SK-N-SH treated with all-trans-retinoic acid at 6 μM for 48 hours (cell line): ENCODE results near the gene PCDH9.

Experiments
- ATAC-seq: fragments of 200-7000 bp; cut with Tn5 transposase; 3 replicates; pipeline ENCODE4 v1.9.1; 2020; ENCODE audit warnings: mild to moderate bottlenecking, moderate library complexity
- ARNTL ChIP-seq: fragments of 450-650 bp; formaldehyde crosslinking; IDR thresholded peaks from 2 replicates; pipeline ENCODE4 v1.5.0; 2020; ENCODE audit warnings: low read depth, mild to moderate bottlenecking, moderate library complexity, borderline replicate concordance
- BACH2 ChIP-seq: fragments of 250-450 bp; sonication (Bioruptor Pico); IDR thresholded peaks from 2 replicates; pipeline ENCODE4 v1.9.0; 2021; ENCODE audit warnings: mild to moderate bottlenecking, borderline replicate concordance
- CREB5 ChIP-seq: fragments of 250-450 bp; sonication (Bioruptor Pico); IDR thresholded peaks from 2 replicates; pipeline ENCODE4 v1.5.1; 2020; ENCODE audit warnings: low read depth, mild to moderate bottlenecking, moderate library complexity
- CSDC2 ChIP-seq: fragments of 250-450 bp; sonication (Bioruptor Pico); IDR thresholded peaks from 2 replicates; pipeline ENCODE4 v1.5.0; 2020; ENCODE audit warnings: mild to moderate bottlenecking, moderate library complexity
- CSRNP3 ChIP-seq: fragments of 250-450 bp; sonication (Bioruptor Pico); IDR thresholded peaks from 2 replicates; pipeline ENCODE4 v1.5.1; 2021; ENCODE audit warnings: mild to moderate bottlenecking, moderate library complexity
- ESRRG ChIP-seq: fragments of 250-450 bp; sonication (Bioruptor Pico); IDR thresholded peaks from 2 replicates; pipeline ENCODE4 v1.6.1; 2021; ENCODE audit warnings: mild to moderate bottlenecking
- GLIS3 ChIP-seq: fragments of 250-450 bp; sonication (Bioruptor Pico); IDR thresholded peaks from 2 replicates; pipeline ENCODE4 v1.5.0; 2020; ENCODE audit warnings: mild to moderate bottlenecking, moderate library complexity
- ISL1 ChIP-seq: fragments of 250-450 bp; sonication (Bioruptor Pico); IDR thresholded peaks from 2 replicates; pipeline ENCODE4 v2.1.2; 2022; ENCODE audit warnings: mild to moderate bottlenecking, moderate library complexity
- OSR1 ChIP-seq: fragments of 250-450 bp; sonication (Bioruptor Pico); IDR thresholded peaks from 2 replicates; pipeline ENCODE4 v1.8.0; 2022; ENCODE audit warnings: moderate library complexity, mild to moderate bottlenecking, inconsistent platforms
- PATZ1 ChIP-seq: fragments of 250-450 bp; sonication (Bioruptor Pico); IDR thresholded peaks from 2 replicates; pipeline ENCODE4 v1.8.0; 2020; ENCODE audit warnings: mild to moderate bottlenecking, moderate library complexity, borderline replicate concordance
- POU6F1 ChIP-seq: fragments of 250-450 bp; sonication (Bioruptor Pico); IDR thresholded peaks from 2 replicates; pipeline ENCODE4 v1.8.0; 2021; ENCODE audit warnings: low read depth, mild to moderate bottlenecking, moderate library complexity, borderline replicate concordance
- RARB ChIP-seq: fragments of 250-450 bp; sonication (Bioruptor Pico); IDR thresholded peaks from 2 replicates; pipeline ENCODE4 v1.8.0; 2021; ENCODE audit warnings: mild to moderate bottlenecking, moderate library complexity
- SNAI2 ChIP-seq: fragments of 250-450 bp; sonication (Bioruptor Pico); IDR thresholded peaks from 2 replicates; pipeline ENCODE4 v1.5.0; 2020; ENCODE audit warnings: mild to moderate bottlenecking, moderate library complexity
- TCF4 ChIP-seq: fragments of 250-450 bp; sonication (Bioruptor Pico); IDR thresholded peaks from 2 replicates; pipeline ENCODE4 v1.8.0; 2021; ENCODE audit warnings: mild to moderate bottlenecking, moderate library complexity, borderline replicate concordance
- TOX ChIP-seq: fragments of 250-450 bp; sonication (Bioruptor Pico); IDR thresholded peaks from 2 replicates; pipeline ENCODE4 v1.8.0; 2021; ENCODE audit warnings: mild to moderate bottlenecking, moderate library complexity, borderline replicate concordance
- TSHZ2 ChIP-seq: fragments of 250-450 bp; sonication (Bioruptor Pico); IDR thresholded peaks from 2 replicates; pipeline ENCODE4 v1.5.0; 2020; ENCODE audit warnings: mild to moderate bottlenecking, moderate library complexity
- ZC3H10 ChIP-seq: fragments of 250-450 bp; sonication (Bioruptor Pico); IDR thresholded peaks from 2 replicates; pipeline ENCODE4 v1.5.1; 2021; ENCODE audit warnings: mild to moderate bottlenecking, moderate library complexity
- ZFP3 ChIP-seq: fragments of 250-450 bp; sonication (Bioruptor Pico); IDR thresholded peaks from 2 replicates; pipeline ENCODE4 v1.5.0; 2020; ENCODE audit warnings: mild to moderate bottlenecking, moderate library complexity
- ZFP30 ChIP-seq: fragments of 450-650 bp; formaldehyde crosslinking; IDR thresholded peaks from 2 replicates; pipeline ENCODE4 v1.5.0; 2022; ENCODE audit warnings: mild to moderate bottlenecking, moderate library complexity
- ZNF565 ChIP-seq: fragments of 450-650 bp; formaldehyde crosslinking; conservative IDR thresholded peaks from 2 replicates; pipeline ENCODE4 v1.5.0; 2020; ENCODE audit warnings: low read depth, mild to moderate bottlenecking, moderate library complexity
- ZNF70 ChIP-seq: fragments of 450-650 bp; formaldehyde crosslinking; IDR thresholded peaks from 2 replicates; pipeline ENCODE4 v1.5.0; 2020; ENCODE audit warnings: mild to moderate bottlenecking, moderate library complexity
- ZNF8 ChIP-seq: fragments of 450-650 bp; formaldehyde crosslinking; IDR thresholded peaks from 2 replicates; pipeline ENCODE4 v1.5.0; 2020; ENCODE audit warnings: mild to moderate bottlenecking, moderate library complexity

PCDH9 gene

GRCh38 chr13:66835040-66835628 lies 395.0 kb downstream of the PCDH9 start:
- ATAC-seq: peak; percentile 42; the same call in 2 of the 3 replicates
- TF ChIP-seq CSDC2 (CRISPR knock-in tag) (no peak), ISL1 (CRISPR knock-in tag) (peak; percentile 28; the same call in 1 of the 2 replicates), ZC3H10 (CRISPR knock-in tag) (no peak), POU6F1 (CRISPR knock-in tag) (no peak), ZFP3 (CRISPR knock-in tag) (no peak), ZNF70 (CRISPR knock-in tag) (no peak), TCF4 (CRISPR knock-in tag) (no peak)

GRCh38 chr13:66830940-66831716 lies 399.0 kb downstream of the PCDH9 start:
- ATAC-seq: peak; percentile 32; the same call in 1 of the 3 replicates
- TF ChIP-seq TSHZ2 (CRISPR knock-in tag): no peak
- TF ChIP-seq ARNTL (CRISPR knock-in tag): no peak
- TF ChIP-seq OSR1: no peak
- no peak for TF ChIP-seq ZFP30 (CRISPR knock-in tag)
- no peak for TF ChIP-seq ESRRG
- TF ChIP-seq ZFP3 (CRISPR knock-in tag): no peak
- TF ChIP-seq ZC3H10 (CRISPR knock-in tag): no peak
- TF ChIP-seq GLIS3 (CRISPR knock-in tag): no peak
- TF ChIP-seq CREB5 (CRISPR knock-in tag): no peak
- no peak for TF ChIP-seq TOX
- TF ChIP-seq SNAI2 (CRISPR knock-in tag): no peak
- TF ChIP-seq ISL1 (CRISPR knock-in tag): no peak
- no peak for TF ChIP-seq PATZ1 (CRISPR knock-in tag)

GRCh38 chr13:66829803-66830202 lies 400.3 kb downstream of the PCDH9 start:
- TF ChIP-seq TOX (no peak), TCF4 (CRISPR knock-in tag) (no peak), ZNF8 (CRISPR knock-in tag) (no peak), RARB (CRISPR knock-in tag) (no peak), ARNTL (CRISPR knock-in tag) (no peak), BACH2 (no peak), CSDC2 (CRISPR knock-in tag) (no peak), ISL1 (CRISPR knock-in tag) (no peak)
- ATAC-seq: no peak

GRCh38 chr13:66826398-66826797 lies 403.7 kb downstream of the PCDH9 start:
- ATAC-seq: no peak
- TF ChIP-seq CSRNP3 (CRISPR knock-in tag): no peak
- no peak for TF ChIP-seq SNAI2 (CRISPR knock-in tag)
- TF ChIP-seq ISL1 (CRISPR knock-in tag): no peak
- TF ChIP-seq ZFP30 (CRISPR knock-in tag): no peak
- TF ChIP-seq OSR1: no peak
- no peak for TF ChIP-seq ZNF565 (CRISPR knock-in tag)
- no peak for TF ChIP-seq ZNF70 (CRISPR knock-in tag)
- no peak for TF ChIP-seq GLIS3 (CRISPR knock-in tag)
- TF ChIP-seq RARB (CRISPR knock-in tag): no peak
- TF ChIP-seq CSDC2 (CRISPR knock-in tag): no peak
